Panc1 (cell line): ENCODE data around the gene LHB. TPM values are rescaled to one million over a fixed set of nuclear protein-coding genes. Genes with fewer than 3 reads are reported as not detected.

ENCODE experiments used
- ATAC-seq: fragments of 200-7000 bp; cut with Tn5 transposase; 2 replicates; pipeline ENCODE4 v1.9.1; 2020; ENCODE audit warnings: mild to moderate bottlenecking, moderate library complexity
- BruUV-seq: library from RNA; stranded (reverse); fragments of 400-500 nt; replicated peaks from 2 replicates; lab custom pipeline; 2021; lab: Mats Ljungman, UMichigan
- CTCF ChIA-PET: fragments of 300-600 bp; sonication (Branson Sonifier 250); formaldehyde crosslinking; loops from one replicate; lab custom pipeline; 2022; ENCODE audit warnings: antibody characterized with exemption; lab: Charles Lee
- POLR2A ChIA-PET: fragments of 300-600 bp; sonication (Branson Sonifier 250); formaldehyde crosslinking; loops from one replicate; lab custom pipeline; 2022; ENCODE audit warnings: antibody characterized with exemption; lab: Charles Lee
- DNase-seq: peaks from one replicate; pipeline ENCODE4 v3.0.0-alpha.2; 2010; ENCODE audit warnings: low read depth, low spot score
- H3K27ac ChIP-seq: 2 replicates; pipeline ENCODE4 v1.5.1; 2011; ENCODE audit warnings: mild to moderate bottlenecking, low read length, inconsistent platforms
- H3K27me3 ChIP-seq: fragments of 200-500 bp; sonication (Bioruptor generic); 2 replicates; pipeline ENCODE4 v1.6.0; 2014; ENCODE audit warnings: low read length, inconsistent platforms; ENCODE audit not compliant: control insufficient read depth, insufficient read depth
- H3K36me3 ChIP-seq: fragments of 200-500 bp; sonication (Bioruptor generic); 2 replicates; pipeline ENCODE4 v1.5.1; 2014; ENCODE audit warnings: inconsistent platforms, mild to moderate bottlenecking, low read length, moderate library complexity; ENCODE audit not compliant: control insufficient read depth, insufficient read depth
- H3K4me1 ChIP-seq: 2 replicates; pipeline ENCODE4 v1.5.1; 2011; ENCODE audit warnings: inconsistent platforms, mild to moderate bottlenecking, low read length, moderate library complexity; ENCODE audit not compliant: control insufficient read depth, insufficient read depth
- H3K4me3 ChIP-seq, 2 experiments: 2 replicates each; pipeline ENCODE4 v1.5.1; 2011 to 2012; ENCODE audit warnings: low read depth in 2 of 2, low read length in 2 of 2, mild to moderate bottlenecking in 2 of 2, inconsistent platforms in 1 of 2, moderate library complexity in 1 of 2
- H3K9me3 ChIP-seq: fragments of 200-500 bp; sonication (Bioruptor generic); 2 replicates; pipeline ENCODE4 v1.5.1; 2014; ENCODE audit warnings: low read depth, mild to moderate bottlenecking, inconsistent platforms, low read length, moderate library complexity; ENCODE audit not compliant: control insufficient read depth, insufficient read depth
- POLR2AphosphoS5 ChIP-seq: IDR thresholded peaks from 2 replicates; pipeline ENCODE4 v1.6.1; 2012; ENCODE audit warnings: mild to moderate bottlenecking, low read depth, low read length, moderate library complexity
- SIN3A ChIP-seq: IDR thresholded peaks from 2 replicates; pipeline ENCODE4 v1.6.1; 2012; ENCODE audit warnings: low read depth, mild to moderate bottlenecking, low read length, moderate library complexity, borderline replicate concordance; ENCODE audit not compliant: insufficient read depth
- TCF7L2 ChIP-seq: IDR thresholded peaks from 2 replicates; pipeline ENCODE4 v1.6.1; 2011; ENCODE audit warnings: mild to moderate bottlenecking, low read depth, low read length, inconsistent platforms
- in situ Hi-C: cut with HindIII; loops from 2 replicates; pipeline ENCODE4 v1.10.0; 2016; ENCODE audit warnings: low sequenced_read_pairs, low pct_unique_long_range_greater_than_20kb
- intact Hi-C: fragments of 100-400 bp; cut with micrococcal nuclease; formaldehyde crosslinking; loops from one replicate; pipeline ENCODE4 v1.10.0; 2022; ENCODE audit not compliant: unreplicated experiment
- total RNA-seq: library from RNA; stranded (reverse); gene quantifications from one replicate; pipeline ENCODE4 v1.2.1, GENCODE V29; 2021; ENCODE audit not compliant: unreplicated experiment
- TF ChIP-seq, protein P1 (sequence below), 2 experiments: IDR thresholded peaks; 2 replicates each; pipeline ENCODE4 v1.6.1; 2011 to 2012; ENCODE audit warnings: low read depth in 2 of 2, control low read depth in 1 of 2, low read length in 1 of 2, mild to moderate bottlenecking in 1 of 2, moderate library complexity in 1 of 2; ENCODE audit not compliant: insufficient read depth in 1 of 2
- TF ChIP-seq, protein P2 (sequence below): fragments of 450-650 bp; IDR thresholded peaks from 2 replicates; pipeline ENCODE4 v1.5.1; 2017; ENCODE audit warnings: mild to moderate bottlenecking

The LHB gene
- total RNA-seq, 1 experiment from 2014 or later, result 0.39 TPM

DNA sequence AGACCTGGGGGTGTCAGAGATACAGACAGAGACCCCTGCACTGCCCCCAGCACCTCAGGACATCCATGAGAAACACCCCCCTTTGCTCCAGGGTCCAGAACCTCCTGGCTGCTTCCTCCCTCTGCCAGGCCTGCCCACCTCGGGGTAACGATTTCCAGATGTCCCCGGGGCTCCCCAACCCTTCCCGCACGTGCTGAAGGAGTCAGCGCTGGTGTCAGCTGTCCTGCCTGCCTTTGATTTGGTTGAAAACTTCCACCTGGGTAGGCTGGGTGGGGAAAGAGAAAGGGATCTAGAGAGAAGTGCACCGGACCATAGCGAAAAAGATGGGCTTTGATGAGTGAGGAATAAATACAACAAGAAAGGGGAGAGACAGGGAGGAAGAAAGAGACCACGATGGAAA is 42.2 kb upstream of the LHB start:
- BruUV-seq, result TSS peak; percentile 71
- no peak for ATAC-seq
- Histone ChIP-seq H3K4me1 (no peaks in the 10 kb centered on the region), H3K27me3 (no peaks in the 10 kb centered on the region), H3K36me3 (no peaks in the 10 kb centered on the region), H3K4me3 (no peak overlapping the region), H3K27ac (no peak overlapping the region), H3K9me3 (no peaks in the 10 kb centered on the region)
- CTCF ChIA-PET, result interaction anchor here (0.7 to 0.8 kb wide), 2 partner anchors 41 to 77 kb away, joined by 3 to 4 read pairs; no protein-coding TSS in a partner anchor
- no peak for DNase-seq
- in situ Hi-C loops (no loop called here), intact Hi-C loops (no loop called here)
- TF ChIP-seq, protein P1, sequence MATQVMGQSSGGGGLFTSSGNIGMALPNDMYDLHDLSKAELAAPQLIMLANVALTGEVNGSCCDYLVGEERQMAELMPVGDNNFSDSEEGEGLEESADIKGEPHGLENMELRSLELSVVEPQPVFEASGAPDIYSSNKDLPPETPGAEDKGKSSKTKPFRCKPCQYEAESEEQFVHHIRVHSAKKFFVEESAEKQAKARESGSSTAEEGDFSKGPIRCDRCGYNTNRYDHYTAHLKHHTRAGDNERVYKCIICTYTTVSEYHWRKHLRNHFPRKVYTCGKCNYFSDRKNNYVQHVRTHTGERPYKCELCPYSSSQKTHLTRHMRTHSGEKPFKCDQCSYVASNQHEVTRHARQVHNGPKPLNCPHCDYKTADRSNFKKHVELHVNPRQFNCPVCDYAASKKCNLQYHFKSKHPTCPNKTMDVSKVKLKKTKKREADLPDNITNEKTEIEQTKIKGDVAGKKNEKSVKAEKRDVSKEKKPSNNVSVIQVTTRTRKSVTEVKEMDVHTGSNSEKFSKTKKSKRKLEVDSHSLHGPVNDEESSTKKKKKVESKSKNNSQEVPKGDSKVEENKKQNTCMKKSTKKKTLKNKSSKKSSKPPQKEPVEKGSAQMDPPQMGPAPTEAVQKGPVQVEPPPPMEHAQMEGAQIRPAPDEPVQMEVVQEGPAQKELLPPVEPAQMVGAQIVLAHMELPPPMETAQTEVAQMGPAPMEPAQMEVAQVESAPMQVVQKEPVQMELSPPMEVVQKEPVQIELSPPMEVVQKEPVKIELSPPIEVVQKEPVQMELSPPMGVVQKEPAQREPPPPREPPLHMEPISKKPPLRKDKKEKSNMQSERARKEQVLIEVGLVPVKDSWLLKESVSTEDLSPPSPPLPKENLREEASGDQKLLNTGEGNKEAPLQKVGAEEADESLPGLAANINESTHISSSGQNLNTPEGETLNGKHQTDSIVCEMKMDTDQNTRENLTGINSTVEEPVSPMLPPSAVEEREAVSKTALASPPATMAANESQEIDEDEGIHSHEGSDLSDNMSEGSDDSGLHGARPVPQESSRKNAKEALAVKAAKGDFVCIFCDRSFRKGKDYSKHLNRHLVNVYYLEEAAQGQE (IDR thresholded peaks at IDR 0.05; ENCODE audit: insufficient read depth in 1 of 2, low read depth in 2 of 2, low read length in 1 of 2), result no peak
- TF ChIP-seq, protein P2, sequence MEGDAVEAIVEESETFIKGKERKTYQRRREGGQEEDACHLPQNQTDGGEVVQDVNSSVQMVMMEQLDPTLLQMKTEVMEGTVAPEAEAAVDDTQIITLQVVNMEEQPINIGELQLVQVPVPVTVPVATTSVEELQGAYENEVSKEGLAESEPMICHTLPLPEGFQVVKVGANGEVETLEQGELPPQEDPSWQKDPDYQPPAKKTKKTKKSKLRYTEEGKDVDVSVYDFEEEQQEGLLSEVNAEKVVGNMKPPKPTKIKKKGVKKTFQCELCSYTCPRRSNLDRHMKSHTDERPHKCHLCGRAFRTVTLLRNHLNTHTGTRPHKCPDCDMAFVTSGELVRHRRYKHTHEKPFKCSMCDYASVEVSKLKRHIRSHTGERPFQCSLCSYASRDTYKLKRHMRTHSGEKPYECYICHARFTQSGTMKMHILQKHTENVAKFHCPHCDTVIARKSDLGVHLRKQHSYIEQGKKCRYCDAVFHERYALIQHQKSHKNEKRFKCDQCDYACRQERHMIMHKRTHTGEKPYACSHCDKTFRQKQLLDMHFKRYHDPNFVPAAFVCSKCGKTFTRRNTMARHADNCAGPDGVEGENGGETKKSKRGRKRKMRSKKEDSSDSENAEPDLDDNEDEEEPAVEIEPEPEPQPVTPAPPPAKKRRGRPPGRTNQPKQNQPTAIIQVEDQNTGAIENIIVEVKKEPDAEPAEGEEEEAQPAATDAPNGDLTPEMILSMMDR, result no peak
- TF ChIP-seq POLR2AphosphoS5, result no peak
- no peak for TF ChIP-seq SIN3A
- no peak for TF ChIP-seq TCF7L2
- POLR2A ChIA-PET, result no interaction called here

DNA sequence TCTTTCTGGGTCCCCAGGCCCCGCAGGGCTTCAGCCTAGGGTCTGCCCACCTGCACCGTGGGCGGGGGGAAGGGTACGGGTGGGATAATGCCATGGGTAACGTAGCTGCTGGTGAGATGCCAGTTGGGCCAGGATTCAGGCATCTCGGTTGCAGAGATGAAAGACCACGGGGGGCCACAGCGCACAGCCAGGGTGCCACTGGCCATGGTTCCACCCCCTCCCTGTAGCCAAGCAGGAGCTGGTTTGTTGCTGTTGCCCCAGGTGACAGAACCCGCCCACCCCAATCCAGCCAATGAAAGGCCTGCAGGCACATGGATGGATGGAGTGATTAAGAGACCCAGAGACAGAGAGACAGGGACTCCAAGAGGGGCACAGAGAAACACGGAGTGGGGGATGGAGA is 41.7 kb upstream of the LHB start:
- Histone ChIP-seq H3K36me3 (no peaks in the 10 kb centered on the region), H3K27ac (no peak overlapping the region), H3K4me1 (no peaks in the 10 kb centered on the region), H3K9me3 (no peaks in the 10 kb centered on the region), H3K27me3 (no peaks in the 10 kb centered on the region), H3K4me3 (no peak overlapping the region)
- intact Hi-C loops, result no loop called here
- ATAC-seq (no peak), DNase-seq (no peak)
- ChIA-PET POLR2A (no interaction called here), CTCF (interaction anchor here (0.7 to 0.8 kb wide), 2 partner anchors 41 to 77 kb away, joined by 3 to 4 read pairs; no protein-coding TSS in a partner anchor)
- in situ Hi-C loops, result no loop called here
- TF ChIP-seq SIN3A (no peak), TCF7L2 (no peak), POLR2AphosphoS5 (no peak)
- TF ChIP-seq, protein P2, result no peak
- TF ChIP-seq, protein P1 (IDR thresholded peaks at IDR 0.05; ENCODE audit: insufficient read depth in 1 of 2, low read depth in 2 of 2, low read length in 1 of 2), result no peak
- BruUV-seq, result no TSS peak
